ENCODE data around the gene CEACAM20. TPM values are rescaled to one million over a fixed set of nuclear protein-coding genes. Genes with fewer than 3 reads are reported as not detected.

CEACAM20 gene
- total RNA-seq, 1 donor from 2014 or later, result not detected

DNA sequence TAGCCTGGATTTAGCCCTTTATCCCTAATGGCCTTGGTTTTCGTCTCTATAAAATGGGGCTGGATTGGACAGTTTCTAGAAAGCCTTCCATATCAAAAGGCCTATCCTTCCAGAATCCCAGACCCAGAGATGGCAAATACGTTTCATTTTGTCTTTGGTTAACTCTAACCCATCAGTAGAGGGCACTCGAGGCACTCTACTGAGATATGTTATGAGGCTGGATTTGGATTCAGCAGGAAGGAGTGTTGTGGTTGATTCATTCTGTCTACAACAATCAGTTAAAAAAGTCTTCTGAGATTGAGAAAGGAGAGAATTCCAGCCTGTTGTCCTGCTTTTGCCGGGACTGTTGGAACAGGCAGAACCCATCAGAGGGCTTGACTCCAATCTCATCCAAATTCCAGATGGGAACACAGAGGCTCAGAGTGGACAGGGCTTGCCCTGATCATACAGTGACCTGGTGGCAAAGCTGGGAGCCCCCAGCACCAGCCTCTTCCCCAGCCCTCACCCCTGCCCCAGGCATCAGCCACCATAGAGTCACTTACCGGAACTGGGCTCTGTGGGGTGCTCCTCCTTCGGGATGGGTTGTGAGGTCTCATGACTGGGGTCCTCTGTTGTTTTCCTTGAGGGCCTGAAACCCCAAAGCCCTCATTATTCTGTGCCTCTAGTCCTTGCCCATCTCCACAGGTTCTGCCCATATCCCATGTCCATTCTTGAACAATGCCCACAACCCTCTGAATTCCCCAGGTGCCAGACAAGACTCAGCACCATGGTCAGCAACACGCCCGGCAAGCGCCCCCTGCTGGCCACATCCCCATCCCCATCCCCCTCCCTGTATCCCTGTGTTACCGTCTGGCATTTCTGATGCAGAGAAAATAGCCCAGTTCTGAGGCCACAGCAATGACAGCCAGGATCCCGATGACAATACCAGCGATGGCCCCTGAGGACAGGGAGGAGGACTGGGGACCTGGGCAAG, 16.9 kb downstream of the CEACAM20 start:
- H3K36me3 Mint-ChIP-seq (ENCODE audit: low read depth), result peaks cover 2% of the 10 kb centered on the region
- H3K9me3 Mint-ChIP-seq (ENCODE audit: low read depth), result peaks cover 4% of the 10 kb centered on the region
- no peak for DNase-seq (ENCODE audit: low spot score)
- TF ChIP-seq, protein P1, sequence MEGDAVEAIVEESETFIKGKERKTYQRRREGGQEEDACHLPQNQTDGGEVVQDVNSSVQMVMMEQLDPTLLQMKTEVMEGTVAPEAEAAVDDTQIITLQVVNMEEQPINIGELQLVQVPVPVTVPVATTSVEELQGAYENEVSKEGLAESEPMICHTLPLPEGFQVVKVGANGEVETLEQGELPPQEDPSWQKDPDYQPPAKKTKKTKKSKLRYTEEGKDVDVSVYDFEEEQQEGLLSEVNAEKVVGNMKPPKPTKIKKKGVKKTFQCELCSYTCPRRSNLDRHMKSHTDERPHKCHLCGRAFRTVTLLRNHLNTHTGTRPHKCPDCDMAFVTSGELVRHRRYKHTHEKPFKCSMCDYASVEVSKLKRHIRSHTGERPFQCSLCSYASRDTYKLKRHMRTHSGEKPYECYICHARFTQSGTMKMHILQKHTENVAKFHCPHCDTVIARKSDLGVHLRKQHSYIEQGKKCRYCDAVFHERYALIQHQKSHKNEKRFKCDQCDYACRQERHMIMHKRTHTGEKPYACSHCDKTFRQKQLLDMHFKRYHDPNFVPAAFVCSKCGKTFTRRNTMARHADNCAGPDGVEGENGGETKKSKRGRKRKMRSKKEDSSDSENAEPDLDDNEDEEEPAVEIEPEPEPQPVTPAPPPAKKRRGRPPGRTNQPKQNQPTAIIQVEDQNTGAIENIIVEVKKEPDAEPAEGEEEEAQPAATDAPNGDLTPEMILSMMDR (IDR thresholded peaks at IDR 0.05), result peak; percentile 54
- no peak overlapping the region for H3K4me3 Mint-ChIP-seq (ENCODE audit: unreplicated experiment)
- H3K27me3 Mint-ChIP-seq (ENCODE audit: low read depth), result peaks cover 26% of the 10 kb centered on the region
- no peak overlapping the region for H3K27ac Mint-ChIP-seq (ENCODE audit: unreplicated experiment)
- no peaks in the 10 kb centered on the region for H3K4me1 Mint-ChIP-seq (ENCODE audit: low read depth)

DNA sequence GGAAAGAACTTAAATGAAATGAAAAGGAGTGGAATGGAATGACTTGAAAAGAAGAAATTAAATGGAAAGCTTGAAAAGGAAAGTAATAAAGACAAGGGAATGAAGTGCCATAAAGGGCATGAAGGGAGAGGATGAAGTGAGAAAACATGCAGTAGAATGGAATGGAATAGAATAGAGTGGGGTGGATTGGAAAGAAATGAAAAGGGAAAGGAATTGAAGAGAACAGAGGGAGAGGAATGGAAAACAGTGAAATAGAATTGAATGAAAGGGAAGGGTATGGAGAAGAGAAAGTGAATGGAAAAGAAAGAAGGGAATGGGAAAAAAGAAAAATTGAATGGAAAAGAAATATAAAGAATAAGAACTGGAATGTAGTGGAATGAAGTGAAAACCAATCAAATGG, 20.0 kb downstream of the CEACAM20 start:
- H3K36me3 Mint-ChIP-seq (ENCODE audit: low read depth), result peaks cover 4% of the 10 kb centered on the region
- TF ChIP-seq, protein P1 (IDR thresholded peaks at IDR 0.05), result no peak
- peaks cover 8% of the 10 kb centered on the region for H3K9me3 Mint-ChIP-seq (ENCODE audit: low read depth)
- no peak overlapping the region for H3K4me3 Mint-ChIP-seq (ENCODE audit: unreplicated experiment)
- H3K4me1 Mint-ChIP-seq (ENCODE audit: low read depth), result no peaks in the 10 kb centered on the region
- peaks cover 38% of the 10 kb centered on the region for H3K27me3 Mint-ChIP-seq (ENCODE audit: low read depth)
- no peak for DNase-seq (ENCODE audit: low spot score)
- H3K27ac Mint-ChIP-seq (ENCODE audit: unreplicated experiment), result no peak overlapping the region

DNA sequence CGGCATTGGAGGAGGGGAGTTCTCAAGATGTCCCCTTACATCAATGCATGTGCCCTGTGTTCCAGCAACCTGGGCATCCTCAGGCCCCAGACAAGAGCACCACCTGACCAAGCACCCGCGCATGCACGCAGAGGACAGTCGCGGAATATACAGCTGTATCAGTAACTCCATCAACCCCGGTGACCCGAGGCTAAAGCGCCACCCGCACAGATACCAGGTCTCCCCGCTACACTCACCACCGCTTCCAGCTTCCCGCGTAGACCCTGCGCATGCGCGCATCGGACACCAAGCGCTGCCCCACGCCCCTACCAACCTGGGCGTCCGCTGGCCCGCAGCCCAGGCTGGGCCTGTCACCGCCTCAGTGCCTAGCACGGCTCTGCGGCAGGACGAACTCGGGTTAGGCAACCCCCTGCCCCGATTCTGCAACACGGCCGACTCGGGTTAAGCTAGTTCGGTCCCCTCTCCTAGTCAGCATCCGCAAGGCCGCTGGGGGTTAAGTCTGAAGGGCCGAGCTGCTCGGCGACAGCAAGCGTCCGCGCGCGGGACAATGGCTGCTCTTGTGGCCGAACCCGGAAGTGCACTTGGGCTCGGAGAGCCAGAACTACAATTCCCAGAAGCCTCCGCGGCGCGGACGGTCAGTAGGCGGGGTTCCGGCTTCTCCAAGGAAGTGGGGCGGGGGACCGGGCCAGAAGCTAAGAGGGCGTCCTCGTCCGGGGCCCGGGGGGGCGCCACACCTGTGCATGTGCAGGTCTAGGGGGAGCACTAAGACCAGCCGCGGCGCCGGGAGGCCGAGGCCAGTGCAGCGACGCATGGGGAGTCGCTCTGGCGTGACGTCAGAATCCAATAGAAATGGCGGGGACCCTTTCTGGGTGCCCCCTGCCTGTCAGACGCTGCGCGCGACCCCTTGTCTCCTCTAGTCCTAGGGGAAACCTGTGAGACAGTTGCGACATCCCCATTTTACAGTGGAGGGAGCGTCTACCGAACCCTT, 29.2 kb downstream of the CEACAM20 start, which contains the start of gene ZNF180:
Gene ZNF180, minus strand, starts transcription at position 561 of the 988 bp plus-strand sequence. CDS start 3,188 bp downstream, outside the sequence.
- H3K36me3 Mint-ChIP-seq (ENCODE audit: low read depth), result peaks cover 18% of the 10 kb centered on the region
- peaks cover 13% of the 10 kb centered on the region for H3K27me3 Mint-ChIP-seq (ENCODE audit: low read depth)
- TF ChIP-seq, protein P1 (IDR thresholded peaks at IDR 0.05), result peak; percentile 72
- peak within 1 kb of the TSS; percentile 91 for H3K4me3 Mint-ChIP-seq (ENCODE audit: unreplicated experiment)
- H3K27ac Mint-ChIP-seq (ENCODE audit: unreplicated experiment), result peak within 1 kb of the TSS; percentile 94
- H3K9me3 Mint-ChIP-seq (ENCODE audit: low read depth), result peaks cover 16% of the 10 kb centered on the region
- DNase-seq (ENCODE audit: low spot score), result peak; percentile 96
- H3K4me1 Mint-ChIP-seq (ENCODE audit: low read depth), result peaks cover 30% of the 10 kb centered on the region

DNA sequence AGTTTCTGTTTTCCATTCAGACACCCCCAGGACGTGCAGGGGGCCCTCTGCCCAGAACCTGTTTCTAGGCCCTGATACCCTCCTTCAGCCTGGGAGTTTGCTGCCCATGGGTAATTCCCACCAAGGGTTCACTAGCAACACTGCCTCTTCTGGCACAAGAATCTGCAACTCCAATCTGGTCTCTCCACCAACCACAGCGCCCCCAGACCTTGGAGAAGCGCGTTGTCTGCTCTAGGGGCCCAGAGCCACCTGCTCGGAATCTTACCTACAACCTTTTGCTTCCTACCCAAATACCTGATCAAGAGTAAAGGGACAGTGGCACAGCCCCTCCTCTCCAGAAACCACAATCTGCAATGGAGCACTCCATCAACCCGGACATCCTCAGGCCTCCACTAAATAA, 29.9 kb downstream of the CEACAM20 start:
- Mint-ChIP-seq H3K4me1 (ENCODE audit: low read depth) (peaks cover 30% of the 10 kb centered on the region), H3K9me3 (ENCODE audit: low read depth) (peaks cover 20% of the 10 kb centered on the region), H3K27me3 (ENCODE audit: low read depth) (peaks cover 11% of the 10 kb centered on the region)

More for the DNA sequence above, 29.9 kb downstream of the CEACAM20 start:
- Mint-ChIP-seq H3K4me3 (ENCODE audit: unreplicated experiment) (peak overlapping the region; percentile 91), H3K27ac (ENCODE audit: unreplicated experiment) (peak overlapping the region; percentile 94), H3K36me3 (ENCODE audit: low read depth) (peaks cover 25% of the 10 kb centered on the region)
- TF ChIP-seq, protein P1 (IDR thresholded peaks at IDR 0.05), result no peak
- no peak for DNase-seq (ENCODE audit: low spot score)
